HepG2 (cell line): Measurements from ENCODE around the gene CLEC18C. TPM values are rescaled to one million over a fixed set of nuclear protein-coding genes. Genes with fewer than 3 reads are reported as not detected.
A peak's percentile ranks its signal among the peaks of the same experiment; 100 is the strongest.

Source experiments
- CBX2 ChIP-seq, 2 experiments: fragments of 200-600 bp in 1 of 2; sonication (generic); formaldehyde crosslinking in 1 of 2; IDR thresholded peaks; 2 replicates each; pipeline versions ENCODE4 v1.7.0 to v1.8.1; 2018 to 2022; ENCODE audit warnings: low read depth in 2 of 2, low read length in 1 of 2, mild to moderate bottlenecking in 1 of 2, missing genetic modification reagents in 1 of 2
- FOXM1 ChIP-seq: sonication (generic); formaldehyde crosslinking; IDR thresholded peaks from 2 replicates; pipeline ENCODE4 v1.5.0; 2020; ENCODE audit warnings: missing genetic modification reagents
- KAT7 ChIP-seq: IDR thresholded peaks from 2 replicates; pipeline ENCODE4 v1.6.1; 2018; ENCODE audit warnings: borderline replicate concordance, missing compliant biosample characterization
- KLF16 ChIP-seq, 2 experiments: sonication (generic) in 1 of 2; formaldehyde crosslinking in 1 of 2; IDR thresholded peaks; 2 replicates each; pipeline versions ENCODE4 v1.6.1 to v1.8.0; 2016 to 2023; ENCODE audit warnings: missing genetic modification reagents in 2 of 2, missing compliant biosample characterization in 1 of 2
- MATR3 ChIP-seq: sonication (generic); formaldehyde crosslinking; IDR thresholded peaks from 2 replicates; pipeline ENCODE4 v1.4.0; 2020; ENCODE audit warnings: missing genetic modification reagents
- MYNN ChIP-seq: sonication (generic); formaldehyde crosslinking; IDR thresholded peaks from 2 replicates; pipeline ENCODE4 v1.4.0; 2020; ENCODE audit warnings: mild to moderate bottlenecking, low read depth, missing genetic modification reagents
- SOX5 ChIP-seq: IDR thresholded peaks from 2 replicates; pipeline ENCODE4 v1.6.1; 2016; ENCODE audit warnings: borderline replicate concordance
- SP1 ChIP-seq, 2 experiments: fragments of 450-650 bp in 1 of 2; sonication (generic) in 1 of 2; formaldehyde crosslinking in 1 of 2; IDR thresholded peaks; 2 replicates each; pipeline versions ENCODE4 v1.4.0 to v1.6.1; 2016 to 2020; ENCODE audit warnings: missing genetic modification reagents in 1 of 2
- SP5 ChIP-seq: IDR thresholded peaks from 2 replicates; pipeline ENCODE4 v1.6.1; 2016; ENCODE audit warnings: low read depth, borderline replicate concordance
- ZNF234 ChIP-seq: sonication (generic); formaldehyde crosslinking; conservative IDR thresholded peaks from 2 replicates; pipeline ENCODE4 v1.5.1; 2020; ENCODE audit warnings: mild to moderate bottlenecking, missing genetic modification reagents
- ZNF468 ChIP-seq: sonication (generic); formaldehyde crosslinking; IDR thresholded peaks from 2 replicates; pipeline ENCODE4 v1.8.0; 2022; ENCODE audit warnings: mild to moderate bottlenecking, moderate library complexity, missing genetic modification reagents
- ZNF570 ChIP-seq: sonication (generic); formaldehyde crosslinking; IDR thresholded peaks from 2 replicates; pipeline ENCODE4 v1.4.0; 2020; ENCODE audit warnings: mild to moderate bottlenecking, missing genetic modification reagents, borderline replicate concordance
- ZNF816 ChIP-seq: sonication (generic); formaldehyde crosslinking; IDR thresholded peaks from 2 replicates; pipeline ENCODE4 v1.8.0; 2022; ENCODE audit warnings: missing genetic modification reagents, mild to moderate bottlenecking, borderline replicate concordance
- polyA plus RNA-seq, 8 experiments: library from polyadenylated mRNA; depleted of rRNA in 3 of 8; stranded (reverse) in 7 of 8; unstranded in 1 of 8; fragments of >200 nt; fragmentation: Illumina TruSeq in 4 of 8; extraction: Trizol in 4 of 8; gene quantifications; 2 replicates each; pipeline versions ENCODE4 v1.2.1 to v1.2.3, GENCODE V29; 2011 to 2016; ENCODE audit warnings: low read depth in 4 of 8, missing spikeins in 1 of 8, mixed read lengths in 1 of 8; ENCODE audit not compliant: insufficient read depth in 1 of 8
- total RNA-seq, 5 experiments: library from RNA; depleted of rRNA; stranded (reverse); fragments of >200 nt; fragmentation: Illumina TruSeq; extraction: Trizol; gene quantifications; 2 replicates each; pipeline ENCODE4 v1.2.3, GENCODE V29; 2016; ENCODE audit warnings: low read depth in 1 of 5
- TF ChIP-seq, protein P1 (sequence below): sonication (generic); formaldehyde crosslinking; IDR thresholded peaks from 2 replicates; pipeline ENCODE4 v1.4.0; 2020; ENCODE audit warnings: missing genetic modification reagents
- TF ChIP-seq, protein P2 (sequence below), 2 experiments: sonication (generic) in 1 of 2; formaldehyde crosslinking in 1 of 2; IDR thresholded peaks; 2 replicates each; pipeline versions ENCODE4 v1.4.0 to v1.6.1; 2016 to 2020; ENCODE audit warnings: borderline replicate concordance in 1 of 2, low read depth in 1 of 2, mild to moderate bottlenecking in 1 of 2, missing genetic modification reagents in 1 of 2
- TF ChIP-seq, protein P3 (sequence below): sonication (generic); formaldehyde crosslinking; IDR thresholded peaks from 2 replicates; pipeline ENCODE4 v1.4.0; 2020; ENCODE audit warnings: missing genetic modification reagents, borderline replicate concordance
- TF ChIP-seq, protein P4 (sequence below): sonication (generic); formaldehyde crosslinking; IDR thresholded peaks from 2 replicates; pipeline ENCODE4 v1.5.0; 2020; ENCODE audit warnings: missing genetic modification reagents

CLEC18C gene
- total and polyA plus RNA-seq, 2 of the 13 experiments (the other 11 are each of a cell fraction or from before 2014, with no cell fraction given) = 0.15 to 0.29 TPM

DNA sequence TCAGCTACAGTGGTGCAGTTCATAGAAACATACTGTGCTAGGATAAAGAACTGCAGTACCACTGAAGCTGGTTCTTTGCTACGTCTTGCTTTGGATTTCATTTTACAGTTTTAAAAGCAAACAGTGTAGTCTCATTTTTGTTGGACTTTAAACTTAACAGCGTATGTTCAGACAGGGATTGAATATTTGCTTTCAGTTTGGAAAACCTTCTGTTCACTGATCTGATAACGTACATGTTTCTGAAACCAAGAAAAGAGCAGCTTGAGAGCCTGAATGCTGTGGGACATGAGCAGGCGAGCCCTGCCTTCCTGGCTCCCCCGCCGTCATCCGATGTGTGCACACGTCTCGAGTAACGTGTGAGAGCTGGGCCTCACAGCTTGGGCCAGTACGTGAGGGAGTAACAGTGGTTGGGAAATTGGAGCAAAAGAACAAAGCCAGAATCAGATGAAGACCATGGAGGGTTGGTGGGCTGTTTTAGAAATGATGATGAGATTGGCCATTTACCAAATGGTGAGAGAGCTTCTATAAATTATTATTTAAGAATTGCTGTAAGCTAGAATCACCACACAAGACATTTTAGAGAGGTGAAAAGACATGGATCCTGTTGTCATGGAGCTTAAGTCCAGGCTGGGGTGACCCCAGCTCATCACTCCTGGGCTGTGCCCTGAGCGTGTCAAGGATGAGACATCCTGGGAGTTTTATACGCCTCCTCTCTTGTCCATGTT is 20.8 kb upstream of the CLEC18C start (continued):
- TF ChIP-seq ZNF816 (CRISPR knock-in tag) (no peak), SP1 (IDR thresholded peaks at IDR 0.05) (no peak), SP1 (CRISPR knock-in tag; IDR thresholded peaks at IDR 0.05) (no peak), KAT7 (peak; percentile 55; the same call in 1 of the 2 replicates), SP5 (CRISPR knock-in tag) (no peak), CBX2 (IDR thresholded peaks at IDR 0.05; ENCODE audit: low read depth, low read length) (no peak), CBX2 (CRISPR knock-in tag; IDR thresholded peaks at IDR 0.05; ENCODE audit: low read depth) (no peak), FOXM1 (CRISPR knock-in tag) (no peak), SOX5 (CRISPR knock-in tag) (peak; percentile 76), ZNF234 (no peak), MYNN (CRISPR knock-in tag) (no peak), MATR3 (CRISPR knock-in tag) (no peak), ZNF570 (CRISPR knock-in tag) (no peak), KLF16 (CRISPR knock-in tag; IDR thresholded peaks at IDR 0.05) (peak in 1 of 2 experiments; percentile 60; a peak in 1 of 4 replicates), ZNF468 (CRISPR knock-in tag) (no peak)
- TF ChIP-seq, protein P1, sequence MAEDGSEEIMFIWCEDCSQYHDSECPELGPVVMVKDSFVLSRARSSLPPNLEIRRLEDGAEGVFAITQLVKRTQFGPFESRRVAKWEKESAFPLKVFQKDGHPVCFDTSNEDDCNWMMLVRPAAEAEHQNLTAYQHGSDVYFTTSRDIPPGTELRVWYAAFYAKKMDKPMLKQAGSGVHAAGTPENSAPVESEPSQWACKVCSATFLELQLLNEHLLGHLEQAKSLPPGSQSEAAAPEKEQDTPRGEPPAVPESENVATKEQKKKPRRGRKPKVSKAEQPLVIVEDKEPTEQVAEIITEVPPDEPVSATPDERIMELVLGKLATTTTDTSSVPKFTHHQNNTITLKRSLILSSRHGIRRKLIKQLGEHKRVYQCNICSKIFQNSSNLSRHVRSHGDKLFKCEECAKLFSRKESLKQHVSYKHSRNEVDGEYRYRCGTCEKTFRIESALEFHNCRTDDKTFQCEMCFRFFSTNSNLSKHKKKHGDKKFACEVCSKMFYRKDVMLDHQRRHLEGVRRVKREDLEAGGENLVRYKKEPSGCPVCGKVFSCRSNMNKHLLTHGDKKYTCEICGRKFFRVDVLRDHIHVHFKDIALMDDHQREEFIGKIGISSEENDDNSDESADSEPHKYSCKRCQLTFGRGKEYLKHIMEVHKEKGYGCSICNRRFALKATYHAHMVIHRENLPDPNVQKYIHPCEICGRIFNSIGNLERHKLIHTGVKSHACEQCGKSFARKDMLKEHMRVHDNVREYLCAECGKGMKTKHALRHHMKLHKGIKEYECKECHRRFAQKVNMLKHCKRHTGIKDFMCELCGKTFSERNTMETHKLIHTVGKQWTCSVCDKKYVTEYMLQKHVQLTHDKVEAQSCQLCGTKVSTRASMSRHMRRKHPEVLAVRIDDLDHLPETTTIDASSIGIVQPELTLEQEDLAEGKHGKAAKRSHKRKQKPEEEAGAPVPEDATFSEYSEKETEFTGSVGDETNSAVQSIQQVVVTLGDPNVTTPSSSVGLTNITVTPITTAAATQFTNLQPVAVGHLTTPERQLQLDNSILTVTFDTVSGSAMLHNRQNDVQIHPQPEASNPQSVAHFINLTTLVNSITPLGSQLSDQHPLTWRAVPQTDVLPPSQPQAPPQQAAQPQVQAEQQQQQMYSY (CRISPR knock-in tag) = no peak
- TF ChIP-seq, protein P2, sequence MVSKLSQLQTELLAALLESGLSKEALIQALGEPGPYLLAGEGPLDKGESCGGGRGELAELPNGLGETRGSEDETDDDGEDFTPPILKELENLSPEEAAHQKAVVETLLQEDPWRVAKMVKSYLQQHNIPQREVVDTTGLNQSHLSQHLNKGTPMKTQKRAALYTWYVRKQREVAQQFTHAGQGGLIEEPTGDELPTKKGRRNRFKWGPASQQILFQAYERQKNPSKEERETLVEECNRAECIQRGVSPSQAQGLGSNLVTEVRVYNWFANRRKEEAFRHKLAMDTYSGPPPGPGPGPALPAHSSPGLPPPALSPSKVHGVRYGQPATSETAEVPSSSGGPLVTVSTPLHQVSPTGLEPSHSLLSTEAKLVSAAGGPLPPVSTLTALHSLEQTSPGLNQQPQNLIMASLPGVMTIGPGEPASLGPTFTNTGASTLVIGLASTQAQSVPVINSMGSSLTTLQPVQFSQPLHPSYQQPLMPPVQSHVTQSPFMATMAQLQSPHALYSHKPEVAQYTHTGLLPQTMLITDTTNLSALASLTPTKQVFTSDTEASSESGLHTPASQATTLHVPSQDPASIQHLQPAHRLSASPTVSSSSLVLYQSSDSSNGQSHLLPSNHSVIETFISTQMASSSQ (IDR thresholded peaks at IDR 0.05; ENCODE audit: low read depth) = no peak
- TF ChIP-seq, protein P2 (CRISPR knock-in tag; IDR thresholded peaks at IDR 0.05; ENCODE audit: borderline replicate concordance) = peak; percentile 52; the same call in 1 of the 2 replicates
- TF ChIP-seq, protein P3, sequence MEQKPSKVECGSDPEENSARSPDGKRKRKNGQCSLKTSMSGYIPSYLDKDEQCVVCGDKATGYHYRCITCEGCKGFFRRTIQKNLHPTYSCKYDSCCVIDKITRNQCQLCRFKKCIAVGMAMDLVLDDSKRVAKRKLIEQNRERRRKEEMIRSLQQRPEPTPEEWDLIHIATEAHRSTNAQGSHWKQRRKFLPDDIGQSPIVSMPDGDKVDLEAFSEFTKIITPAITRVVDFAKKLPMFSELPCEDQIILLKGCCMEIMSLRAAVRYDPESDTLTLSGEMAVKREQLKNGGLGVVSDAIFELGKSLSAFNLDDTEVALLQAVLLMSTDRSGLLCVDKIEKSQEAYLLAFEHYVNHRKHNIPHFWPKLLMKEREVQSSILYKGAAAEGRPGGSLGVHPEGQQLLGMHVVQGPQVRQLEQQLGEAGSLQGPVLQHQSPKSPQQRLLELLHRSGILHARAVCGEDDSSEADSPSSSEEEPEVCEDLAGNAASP (CRISPR knock-in tag) = peak; percentile 56; the same call in 1 of the 2 replicates
- TF ChIP-seq, protein P4, sequence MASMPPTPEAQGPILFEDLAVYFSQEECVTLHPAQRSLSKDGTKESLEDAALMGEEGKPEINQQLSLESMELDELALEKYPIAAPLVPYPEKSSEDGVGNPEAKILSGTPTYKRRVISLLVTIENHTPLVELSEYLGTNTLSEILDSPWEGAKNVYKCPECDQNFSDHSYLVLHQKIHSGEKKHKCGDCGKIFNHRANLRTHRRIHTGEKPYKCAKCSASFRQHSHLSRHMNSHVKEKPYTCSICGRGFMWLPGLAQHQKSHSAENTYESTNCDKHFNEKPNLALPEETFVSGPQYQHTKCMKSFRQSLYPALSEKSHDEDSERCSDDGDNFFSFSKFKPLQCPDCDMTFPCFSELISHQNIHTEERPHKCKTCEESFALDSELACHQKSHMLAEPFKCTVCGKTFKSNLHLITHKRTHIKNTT = no peak
